ENCODE data around the gene ATG101. TPM values are rescaled to one million over a fixed set of nuclear protein-coding genes. Genes with fewer than 3 reads are reported as not detected.

The ATG101 gene
- total and polyA plus RNA-seq, 2 of the 13 experiments (the other 11 are each of a cell fraction or from before 2014, with no cell fraction given): 58.2 to 67.7 TPM

- TF ChIP-seq FIP1L1 (IDR thresholded peaks at IDR 0.05; ENCODE audit: borderline replicate concordance, insufficient read depth, low read depth, low read length) (no peak), TGIF2 (CRISPR knock-in tag; IDR thresholded peaks at IDR 0.05) (no peak), ZNF552 (CRISPR knock-in tag; IDR thresholded peaks at IDR 0.05; ENCODE audit: borderline replicate concordance) (no peak), JUND (CRISPR knock-in tag; IDR thresholded peaks at IDR 0.05) (no peak), STAT5B (CRISPR knock-in tag; IDR thresholded peaks at IDR 0.05) (no peak), CHCHD3 (CRISPR knock-in tag; IDR thresholded peaks at IDR 0.05) (no peak), ZNF564 (CRISPR knock-in tag; IDR thresholded peaks at IDR 0.05) (peak; percentile 31; the same call in 1 of the 2 replicates), ZNF83 (CRISPR knock-in tag; IDR thresholded peaks at IDR 0.05; ENCODE audit: borderline replicate concordance) (no peak), KDM1A (CRISPR knock-in tag; IDR thresholded peaks at IDR 0.05) (no peak), IKZF1 (IDR thresholded peaks at IDR 0.05) (no peak), ZSCAN30 (CRISPR knock-in tag; IDR thresholded peaks at IDR 0.05) (no peak), ZNF160 (CRISPR knock-in tag; IDR thresholded peaks at IDR 0.05) (no peak), ZNF572 (CRISPR knock-in tag; IDR thresholded peaks at IDR 0.05) (no peak), IKZF4 (CRISPR knock-in tag; IDR thresholded peaks at IDR 0.05; ENCODE audit: borderline replicate concordance, low read depth, not compliant biosample characterization) (no peak), MEIS2 (CRISPR knock-in tag; IDR thresholded peaks at IDR 0.05) (peak; percentile 36; the same call in 1 of the 2 replicates), PRDM10 (CRISPR knock-in tag; IDR thresholded peaks at IDR 0.05; ENCODE audit: low read depth) (no peak), NPAS2 (CRISPR knock-in tag; IDR thresholded peaks at IDR 0.05; ENCODE audit: borderline replicate concordance) (no peak), THRA (CRISPR knock-in tag; IDR thresholded peaks at IDR 0.05; ENCODE audit: borderline replicate concordance) (peak; percentile 98), MTERF4 (CRISPR knock-in tag; IDR thresholded peaks at IDR 0.05) (peak; percentile 82; the same call in 1 of the 2 replicates), SRSF4 (IDR thresholded peaks at IDR 0.05; ENCODE audit: low read depth, low read length, poor library complexity, severe bottlenecking) (no peak), ZMYM2 (CRISPR knock-in tag; IDR thresholded peaks at IDR 0.05) (no peak), CHD2 (IDR thresholded peaks at IDR 0.05; ENCODE audit: low read depth, low read length) (no peak), THYN1 (CRISPR knock-in tag; IDR thresholded peaks at IDR 0.05; ENCODE audit: borderline replicate concordance, low read depth) (no peak)
These were observed 49.8 kb downstream of the ATG101 start (continued) for GRCh38 chr12:52119398-52120254.

Data from HepG2 (cell line).